H1 (cell line): ENCODE measurements around the gene KLK4. TPM values are rescaled to one million over a fixed set of nuclear protein-coding genes. Genes with fewer than 3 reads are reported as not detected.

ENCODE experiments used
- CTCF ChIA-PET: fragments of 300-600 bp; sonication (Branson Sonifier 250); formaldehyde crosslinking; loops from one replicate; lab custom pipeline; 2021; ENCODE audit not compliant: partially characterized antibody; lab: Charles Lee
- POLR2A ChIA-PET: fragments of 300-600 bp; sonication (Branson Sonifier 250); formaldehyde crosslinking; loops from one replicate; lab custom pipeline; 2021; ENCODE audit warnings: inconsistent platforms; ENCODE audit not compliant: partially characterized antibody; lab: Charles Lee
- DNase-seq, 2 experiments: peaks; one replicate each; pipeline versions ENCODE4 v3.0.0 to v3.0.0-alpha.2; 2010 to 2022; ENCODE audit warnings: low spot score in 2 of 2, low read depth in 1 of 2, mixed read lengths in 1 of 2
- FAIRE-seq: peaks from 2 replicates; lab custom pipeline; 2011; peaks lifted over from hg19 to GRCh38; lab: Jason Lieb, UNC
- H2AFZ ChIP-seq: 2 replicates; pipeline ENCODE4 v1.8.1; 2012; ENCODE audit warnings: low read length, inconsistent platforms
- H2AK5ac ChIP-seq: 2 replicates; pipeline ENCODE4 v1.6.1; 2013; ENCODE audit warnings: low read depth, low read length
- H2BK120ac ChIP-seq: replicated peaks from 2 replicates; pipeline ENCODE3; 2013; ENCODE audit warnings: low read depth, low read length, inconsistent platforms
- H2BK12ac ChIP-seq: 2 replicates; pipeline ENCODE4 v1.6.1; 2013; ENCODE audit warnings: low read depth, low read length
- H2BK15ac ChIP-seq: 2 replicates; pipeline ENCODE4 v1.6.1; 2013; ENCODE audit warnings: low read length
- H2BK20ac ChIP-seq: 2 replicates; pipeline ENCODE4 v1.6.1; 2013; ENCODE audit warnings: low read length
- H2BK5ac ChIP-seq: 2 replicates; pipeline ENCODE4 v1.6.1; 2013; ENCODE audit warnings: low read depth, low read length
- H3K14ac ChIP-seq: 2 replicates; pipeline ENCODE4 v1.6.1; 2013; ENCODE audit warnings: inconsistent platforms; ENCODE audit not compliant: insufficient read length
- H3K18ac ChIP-seq: 2 replicates; pipeline ENCODE4 v1.6.1; 2013; ENCODE audit warnings: low read length; ENCODE audit errors: extremely low read depth
- H3K23ac ChIP-seq: 2 replicates; pipeline ENCODE4 v1.6.1; 2013; ENCODE audit warnings: inconsistent platforms; ENCODE audit not compliant: insufficient read length
- H3K23me2 ChIP-seq: 2 replicates; pipeline ENCODE4 v1.6.1; 2013; ENCODE audit warnings: low read depth, low read length
- H3K27ac ChIP-seq: 2 replicates; pipeline ENCODE4 v1.6.1; 2011; ENCODE audit warnings: low read depth, low read length, inconsistent platforms
- H3K27me3 ChIP-seq, 4 experiments: replicated peaks in 1 of 4; 1 replicate in 1 of 4; 2 replicates in 3 of 4; pipeline versions ENCODE4 v1.6.1 to v1.8.1; 2011 to 2013; ENCODE audit warnings: low read length in 3 of 4, mild to moderate bottlenecking in 3 of 4, inconsistent platforms in 2 of 4, mixed read lengths in 2 of 4, moderate library complexity in 1 of 4; ENCODE audit not compliant: control insufficient read depth in 3 of 4, insufficient read depth in 3 of 4; ENCODE audit errors: extremely low read depth in 1 of 4
- H3K36me3 ChIP-seq, 4 experiments: 2 replicates each; pipeline versions ENCODE4 v1.6.1 to v1.8.1; 2011 to 2013; ENCODE audit warnings: mild to moderate bottlenecking in 4 of 4, low read length in 3 of 4, moderate library complexity in 2 of 4, control low read depth in 1 of 4, inconsistent platforms in 1 of 4; ENCODE audit not compliant: insufficient read depth in 4 of 4, control insufficient read depth in 2 of 4
- H3K4ac ChIP-seq: replicated peaks from 2 replicates; pipeline ENCODE3; 2013; ENCODE audit warnings: low read length, low read depth, mixed read lengths, inconsistent platforms; ENCODE audit not compliant: insufficient read length
- H3K4me1 ChIP-seq, 4 experiments: replicated peaks in 1 of 4; 1 replicate in 1 of 4; 2 replicates in 3 of 4; pipeline versions ENCODE4 v1.6.1 to v1.8.1; 2011 to 2013; ENCODE audit warnings: low read length in 3 of 4, inconsistent platforms in 2 of 4, mixed read lengths in 1 of 4; ENCODE audit not compliant: insufficient read depth in 4 of 4, control insufficient read depth in 3 of 4
- H3K4me2 ChIP-seq, 2 experiments: 2 replicates each; pipeline versions ENCODE4 v1.6.1 to v1.8.1; 2011 to 2013; ENCODE audit warnings: low read depth in 2 of 2, low read length in 2 of 2, control low read depth in 1 of 2, inconsistent platforms in 1 of 2, mild to moderate bottlenecking in 1 of 2; ENCODE audit not compliant: insufficient read depth in 1 of 2
- H3K4me3 ChIP-seq, 4 experiments: fragments of 200-600, 300-600 bp in 1 of 4; sonication (generic), shearing (Covaris generic), sonication (Bioruptor Twin) in 1 of 4; 2 replicates each; pipeline versions ENCODE4 v1.5.1 to v1.8.1; 2011 to 2016; ENCODE audit warnings: low read length in 4 of 4, low read depth in 3 of 4, control low read depth in 2 of 4, inconsistent platforms in 2 of 4, mild to moderate bottlenecking in 2 of 4, mixed read lengths in 1 of 4, moderate library complexity in 1 of 4; ENCODE audit not compliant: insufficient read depth in 2 of 4; ENCODE audit errors: extremely low read depth in 1 of 4
- H3K56ac ChIP-seq: replicated peaks from 2 replicates; pipeline ENCODE3; 2013; ENCODE audit warnings: low read depth, mild to moderate bottlenecking, mixed read lengths, low read length, inconsistent platforms; ENCODE audit not compliant: insufficient read length
- H3K79me1 ChIP-seq: 2 replicates; pipeline ENCODE4 v1.6.1; 2013; ENCODE audit warnings: low read depth, low read length, control low read depth
- H3K79me2 ChIP-seq, 2 experiments: 2 replicates each; pipeline versions ENCODE4 v1.6.1 to v1.8.1; 2012 to 2013; ENCODE audit warnings: low read length in 2 of 2, mild to moderate bottlenecking in 2 of 2, inconsistent platforms in 1 of 2; ENCODE audit not compliant: insufficient read depth in 2 of 2, control insufficient read depth in 1 of 2
- H3K9ac ChIP-seq, 4 experiments: replicated peaks in 1 of 4; 1 replicate in 1 of 4; 2 replicates in 3 of 4; pipeline versions ENCODE4 v1.6.1 to v1.8.1; 2011 to 2013; ENCODE audit warnings: low read depth in 3 of 4, low read length in 3 of 4, control low read depth in 2 of 4, mild to moderate bottlenecking in 2 of 4, moderate library complexity in 2 of 4, inconsistent platforms in 1 of 4; ENCODE audit errors: extremely low read depth in 1 of 4
- H3K9me3 ChIP-seq, 2 experiments: 2 replicates each; pipeline versions ENCODE4 v1.6.1 to v1.8.1; 2012 to 2013; ENCODE audit warnings: mild to moderate bottlenecking in 2 of 2, moderate library complexity in 2 of 2, control low read depth in 1 of 2, inconsistent platforms in 1 of 2, low read depth in 1 of 2, low read length in 1 of 2, mixed read lengths in 1 of 2; ENCODE audit not compliant: insufficient read depth in 2 of 2
- H4K20me1 ChIP-seq, 2 experiments: replicated peaks in 1 of 2; 2 replicates each; pipeline versions ENCODE3 to v1.8.1; 2011 to 2013; ENCODE audit warnings: inconsistent platforms in 2 of 2, low read length in 2 of 2, mild to moderate bottlenecking in 1 of 2; ENCODE audit not compliant: insufficient read depth in 2 of 2, control insufficient read depth in 1 of 2
- H4K5ac ChIP-seq: 2 replicates; pipeline ENCODE4 v1.6.1; 2013; ENCODE audit warnings: low read length, low read depth, mixed read lengths, inconsistent platforms; ENCODE audit not compliant: insufficient read length
- H4K8ac ChIP-seq: 2 replicates; pipeline ENCODE4 v1.8.0; 2013; ENCODE audit warnings: mild to moderate bottlenecking, moderate library complexity, low read length, inconsistent platforms; ENCODE audit not compliant: insufficient read depth; ENCODE audit errors: extremely low read depth
- H4K91ac ChIP-seq: replicated peaks from 2 replicates; pipeline ENCODE3; 2013; ENCODE audit warnings: low read length, mixed read lengths, inconsistent platforms; ENCODE audit not compliant: insufficient read length
- ATF3 ChIP-seq: IDR thresholded peaks from 2 replicates; pipeline ENCODE4 v1.6.1; 2011; ENCODE audit warnings: low read depth, mild to moderate bottlenecking, low read length; ENCODE audit not compliant: insufficient read depth
- CEBPB ChIP-seq: IDR thresholded peaks from 2 replicates; pipeline ENCODE4 v1.6.1; 2012; ENCODE audit warnings: low read depth, low read length
- E2F6 ChIP-seq: IDR thresholded peaks from 2 replicates; pipeline ENCODE4 v1.6.1; 2012; ENCODE audit warnings: inconsistent platforms
- JUN ChIP-seq: IDR thresholded peaks from 2 replicates; pipeline ENCODE4 v1.6.1; 2011; ENCODE audit warnings: low read depth, mild to moderate bottlenecking, improper control_type of control experiment, low read length
- POU5F1 ChIP-seq: IDR thresholded peaks from 2 replicates; pipeline ENCODE4 v1.6.1; 2011; ENCODE audit warnings: low read depth, mild to moderate bottlenecking, low read length, moderate library complexity
- RBBP5 ChIP-seq: IDR thresholded peaks from 2 replicates; pipeline ENCODE4 v1.7.1; 2012; ENCODE audit warnings: low read depth, mild to moderate bottlenecking, inconsistent platforms, low read length, moderate library complexity, borderline replicate concordance
- RNF2 ChIP-seq: fragments of 200-900, 300-1000 bp; sonication (generic); IDR thresholded peaks from 2 replicates; pipeline ENCODE4 v1.7.1; 2016; ENCODE audit warnings: borderline replicate concordance, low read depth, mild to moderate bottlenecking, antibody characterized with exemption, low read length; ENCODE audit not compliant: poor library complexity, severe bottlenecking; ENCODE audit errors: missing control alignments
- SIN3A ChIP-seq, 2 experiments: IDR thresholded peaks in 1 of 2; conservative IDR thresholded peaks in 1 of 2; 2 replicates each; pipeline ENCODE4 v1.6.1; 2011 to 2012; ENCODE audit warnings: low read length in 2 of 2, improper control_type of control experiment in 1 of 2, low read depth in 1 of 2, mild to moderate bottlenecking in 1 of 2
- SP1 ChIP-seq: IDR thresholded peaks from 2 replicates; pipeline ENCODE4 v1.6.1; 2011; ENCODE audit warnings: low read depth, low read length
- SP4 ChIP-seq: IDR thresholded peaks from 2 replicates; pipeline ENCODE4 v1.6.1; 2012; ENCODE audit warnings: low read length, inconsistent platforms
- TAF7 ChIP-seq: optimal IDR thresholded peaks from 2 replicates; pipeline ENCODE3; 2011; ENCODE audit warnings: low read depth, mild to moderate bottlenecking, inconsistent platforms, low read length, moderate library complexity, borderline replicate concordance
- TBP ChIP-seq: IDR thresholded peaks from 2 replicates; pipeline ENCODE4 v1.6.1; 2011; ENCODE audit warnings: low read depth, low read length, improper control_type of control experiment
- TEAD4 ChIP-seq: IDR thresholded peaks from 2 replicates; pipeline ENCODE4 v1.6.1; 2012; ENCODE audit warnings: low read depth, low read length, inconsistent platforms, mixed read lengths
- WGBS, 2 experiments: shearing (Covaris generic) in 1 of 2; methylation state at CpG; one replicate each; pipeline versions ENCODE4 v1.1.6 to v1.1.7; 2013 to 2015; ENCODE audit warnings: low lambda C conversion rate in 2 of 2, mixed read lengths in 2 of 2, inconsistent platforms in 1 of 2, low coverage in 1 of 2, missing lambda C conversion rate in 1 of 2; ENCODE audit not compliant: insufficient replicate concordance in 2 of 2, insufficient coverage in 1 of 2, insufficient read length in 1 of 2; ENCODE audit errors: extremely low coverage in 1 of 2, missing lambda C conversion rate in 1 of 2; 5-methylcytosine and 5-hydroxymethylcytosine counted together
- polyA plus RNA-seq, 7 experiments: library from polyadenylated mRNA; depleted of rRNA in 3 of 7; stranded (reverse) in 5 of 7; unstranded in 2 of 7; fragments of >200 nt in 5 of 7; fragments of 200-250 nt in 2 of 7; gene quantifications; 1 replicate in 5 of 7; 2 replicates in 1 of 7; 4 replicates in 1 of 7; pipeline versions ENCODE4 v1.2.1 to v1.2.3, GENCODE V29; 2011 to 2013; ENCODE audit warnings: missing spikeins in 2 of 7, mixed read lengths in 2 of 7
- total RNA-seq: library from RNA; stranded (reverse); fragmentation: NEBNext Ultra II Directional; extraction: Animal tissue kit (Norgen Biotek cat#: 25700); gene quantifications from 2 replicates; pipeline ENCODE4 v1.2.1, GENCODE V29; 2021

Gene KLK4
- total and polyA plus RNA-seq, 2 of the 8 experiments (the other 6 are each of a cell fraction or from before 2014, with no cell fraction given), result 0.44 TPM; not detected in 1

- Histone ChIP-seq H4K8ac (no peak overlapping the region), H3K4me1 (peaks cover 0 to 7% (median 5%) of the 10 kb centered on the region in 4 experiments; a peak in 5 of 7 replicates), H3K14ac (no peak overlapping the region), H2BK5ac (no peak overlapping the region), H3K4ac (no peak overlapping the region), H3K4me3 (no peak overlapping the region), H3K23ac (no peak overlapping the region), H3K23me2 (no peaks in the 10 kb centered on the region), H3K36me3 (no peaks in the 10 kb centered on the region), H2BK120ac (no peak overlapping the region), H2BK15ac (no peak overlapping the region), H4K20me1 (no peaks in the 10 kb centered on the region), H3K9ac (no peak overlapping the region), H4K91ac (no peak overlapping the region), H2AK5ac (no peak overlapping the region), H3K56ac (no peak overlapping the region), H4K5ac (no peak overlapping the region), H3K4me2 (no peak overlapping the region), H3K79me2 (no peaks in the 10 kb centered on the region), H2BK12ac (no peak overlapping the region), H3K79me1 (no peaks in the 10 kb centered on the region), H2BK20ac (no peak overlapping the region), H3K27ac (no peak overlapping the region), H2AFZ (no peak overlapping the region), H3K9me3 (no peaks in the 10 kb centered on the region), H3K18ac (no peak overlapping the region), H3K27me3 (0 out of 7 replicates have a peak, but pooled peaks cover 0 to 2% (median under 1%) of the 10 kb centered on the region in 4 experiments)
- DNase-seq (no peak), FAIRE-seq (no peak)
- CTCF ChIA-PET, result interaction anchor here (1.2 to 7.1 kb wide), 6 partner anchors 24 to 170 kb away, joined by 3 to 36 read pairs (median 4); no protein-coding TSS in a partner anchor
- POLR2A ChIA-PET, result interaction anchor here (1.0 to 2.2 kb wide), 2 partner anchors 121 to 130 kb away, joined by 3 to 9 read pairs; no protein-coding TSS in a partner anchor
- 94% methylated on average over 11 of the region's 11 CpGs; no CpG with 5 or more reads in 1 of the 2 experiments for WGBS, 2 experiments
- TF ChIP-seq SIN3A (conservative IDR thresholded peaks at IDR 0.05 in 1 of 2, IDR thresholded peaks at IDR 0.05 in 1 of 2; ENCODE audit: low read depth in 1 of 2, low read length in 2 of 2) (no peak), TBP (no peak), RNF2 (no peak), JUN (no peak), CEBPB (no peak), ATF3 (no peak), SP1 (no peak), E2F6 (no peak), TAF7 (no peak), RBBP5 (no peak), POU5F1 (no peak), TEAD4 (no peak), SP4 (no peak)
These were observed 14.9 kb upstream of the KLK4 start for GRCh38 chr19:50926144-50926543.
